T-helper 17 cell (primary cell): Measurements from ENCODE around the gene AKAP7. TPM values are rescaled to one million over a fixed set of nuclear protein-coding genes. Genes with fewer than 3 reads are reported as not detected.
"Not testable (repeated sequence)": the region's sequence is repeated elsewhere in the genome, so short reads cannot be mapped to it uniquely, and the experiment has no call there.

Experiments used
- ATAC-seq: fragments of 150-1000 bp; cut with Tn5 transposase; 2 replicates; pipeline ENCODE4 v1.10.0; 2021; ENCODE audit warnings: mild to moderate bottlenecking, moderate library complexity
- DNase-seq, 3 donors: peaks; one replicate each; pipeline versions ENCODE4 v3.0.0 to v3.0.0-alpha.2; 2020 to 2021
- H3K9me3 ChIP-seq: one replicate; pipeline ENCODE4 v1.7.0; 2013; ENCODE audit warnings: low read length, mild to moderate bottlenecking; ENCODE audit not compliant: control insufficient read depth, poor library complexity, severe bottlenecking
- H3K27ac Mint-ChIP-seq: one replicate; pipeline ENCODE4 v1.8.0; 2022; ENCODE audit warnings: mild to moderate bottlenecking, moderate library complexity, mixed read lengths
- H3K27me3 Mint-ChIP-seq: one replicate; pipeline ENCODE4 v1.8.0; 2022; ENCODE audit warnings: mixed read lengths
- H3K36me3 Mint-ChIP-seq: one replicate; pipeline ENCODE4 v1.8.0; 2022; ENCODE audit warnings: low read depth, mixed read lengths
- H3K4me1 Mint-ChIP-seq: one replicate; pipeline ENCODE4 v1.8.0; 2022; ENCODE audit warnings: mild to moderate bottlenecking, mixed read lengths
- H3K4me3 Mint-ChIP-seq: one replicate; pipeline ENCODE4 v1.8.0; 2022; ENCODE audit warnings: mild to moderate bottlenecking, moderate library complexity, mixed read lengths
- total RNA-seq, 4 donors: library from RNA in 2 of 4; stranded (reverse) in 2 of 4; gene quantifications; one replicate each; pipeline ENCODE4 v1.2.3 and lab custom pipeline; 2022 to 2026

AKAP7 gene
- total RNA-seq, 2 donors from 2014 or later, result 3.9 to 11.6 TPM

DNA sequence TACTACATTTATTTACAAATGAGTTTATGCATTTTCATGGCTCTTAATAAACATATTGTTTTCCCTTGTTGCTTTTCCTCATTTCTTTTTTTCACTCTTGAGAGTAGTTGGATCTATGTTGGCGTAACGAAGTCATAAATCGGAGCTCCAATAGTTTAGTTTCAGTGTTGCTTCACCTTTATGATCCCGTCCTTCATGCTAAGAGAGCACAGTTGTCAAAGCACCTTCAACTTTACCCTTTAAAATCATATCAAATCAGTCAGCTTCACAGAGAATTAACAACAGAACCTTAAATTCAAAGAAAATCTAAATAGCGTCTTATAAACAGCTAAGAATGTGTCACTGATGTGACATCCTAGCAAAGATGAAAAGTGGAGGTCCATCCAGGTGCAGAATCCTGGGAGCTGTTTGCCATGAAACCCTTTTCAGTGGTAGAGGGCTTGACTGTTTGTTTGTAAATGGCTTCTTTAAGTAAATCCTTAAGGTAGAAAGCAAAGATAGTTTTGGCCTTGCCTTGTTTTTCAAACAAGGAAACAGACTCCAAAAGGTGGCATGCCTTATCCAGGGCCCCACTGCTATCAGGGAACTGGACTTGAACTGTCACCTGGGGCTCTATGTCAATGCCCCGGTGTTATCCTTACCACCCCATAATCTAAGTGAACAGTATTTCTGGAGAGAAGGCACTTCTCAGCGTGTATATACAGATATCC lies 148.4 kb downstream of the AKAP7 start:
- Mint-ChIP-seq H3K4me3 (no peak overlapping the region), H3K27ac (peak overlapping the region; percentile 19)

DNA sequence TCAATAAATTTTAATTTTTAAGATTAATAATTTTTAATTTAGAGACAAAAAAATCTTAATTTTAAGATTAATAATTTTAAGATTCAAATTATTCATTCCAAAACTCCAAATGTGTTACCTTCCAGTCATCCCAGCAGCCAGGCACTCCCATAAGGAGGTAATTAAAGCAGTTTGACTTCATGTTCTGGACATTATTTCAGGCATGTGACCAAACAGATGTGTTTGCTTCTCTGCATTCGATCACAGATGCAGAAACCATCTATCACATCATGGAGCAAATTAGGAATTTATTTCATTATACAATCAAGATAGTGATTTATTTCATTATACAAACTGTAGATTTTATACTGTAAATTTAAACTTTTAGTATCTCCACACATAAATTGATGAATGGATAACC lies 150.3 kb downstream of the AKAP7 start:
- Mint-ChIP-seq H3K4me3 (no peak overlapping the region), H3K27ac (no peak overlapping the region), H3K36me3 (peaks cover 3% of the 10 kb centered on the region), H3K4me1 (peaks cover 17% of the 10 kb centered on the region), H3K27me3 (no peaks in the 10 kb centered on the region)
- no peaks in the 10 kb centered on the region for H3K9me3 ChIP-seq
- ATAC-seq (no peak), DNase-seq (no peak)

More for the DNA sequence above, 148.4 kb downstream of the AKAP7 start:
- Mint-ChIP-seq H3K4me1 (peaks cover 20% of the 10 kb centered on the region), H3K27me3 (no peaks in the 10 kb centered on the region), H3K36me3 (peaks cover 3% of the 10 kb centered on the region)
- no peaks in the 10 kb centered on the region for H3K9me3 ChIP-seq
- ATAC-seq, result no peak
- no peak for DNase-seq

DNA sequence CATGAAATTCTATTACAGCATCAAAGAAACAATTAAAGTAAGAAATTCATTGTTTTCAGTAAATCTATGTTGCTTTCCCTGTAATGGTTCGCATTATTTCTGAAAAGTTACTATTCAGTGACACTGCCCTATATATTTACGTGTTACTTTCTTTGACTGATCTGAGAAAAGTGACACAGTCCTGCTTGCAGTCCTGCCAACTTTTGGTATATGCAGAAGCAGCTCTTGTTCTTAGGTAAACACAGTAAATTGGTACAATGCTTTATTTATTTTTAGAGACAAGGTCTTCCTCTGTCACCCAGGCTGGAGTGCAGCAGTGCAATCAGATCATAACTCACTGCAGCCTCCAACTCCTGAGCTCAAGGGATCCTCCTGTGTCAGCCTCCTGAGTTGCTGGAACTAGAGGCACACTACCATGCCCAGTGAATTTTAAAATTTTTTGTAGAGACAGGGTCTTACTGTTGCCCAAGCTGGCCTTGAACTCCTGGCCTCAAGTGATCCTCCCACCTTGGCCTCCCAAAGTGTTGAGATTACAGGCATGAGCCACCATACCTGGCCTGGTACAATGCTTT lies 151.3 kb downstream of the AKAP7 start:
- H3K4me1 Mint-ChIP-seq, result peaks cover 11% of the 10 kb centered on the region

DNA sequence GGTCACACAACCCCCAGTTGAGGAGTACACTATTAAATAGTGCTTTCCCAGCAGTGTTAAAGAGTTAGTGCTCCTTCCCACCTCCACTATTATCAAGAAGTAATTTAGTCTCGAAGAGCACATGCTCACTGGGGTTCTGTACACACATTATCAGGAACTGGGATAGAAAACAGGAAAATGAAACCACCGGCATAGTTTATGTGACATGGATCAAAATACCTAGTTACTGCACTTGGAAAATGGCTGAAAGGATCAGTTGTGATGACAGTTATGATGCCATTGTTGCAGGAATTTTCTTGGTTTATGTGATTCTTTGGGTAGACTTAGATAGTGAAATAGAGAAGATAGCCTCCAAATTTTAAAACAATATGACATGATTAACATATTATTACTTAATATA lies 152.9 kb downstream of the AKAP7 start:
- H3K9me3 ChIP-seq, result no peaks in the 10 kb centered on the region
- H3K27me3 Mint-ChIP-seq, result no peaks in the 10 kb centered on the region
- H3K36me3 Mint-ChIP-seq, result peaks cover 3% of the 10 kb centered on the region
- peaks cover 17% of the 10 kb centered on the region for H3K4me1 Mint-ChIP-seq
- ATAC-seq (no peak), DNase-seq (no peak)
- no peak overlapping the region for H3K4me3 Mint-ChIP-seq
- H3K27ac Mint-ChIP-seq, result no peak overlapping the region

More for the DNA sequence above, 151.3 kb downstream of the AKAP7 start:
- Mint-ChIP-seq H3K27me3 (no peaks in the 10 kb centered on the region), H3K36me3 (peaks cover 3% of the 10 kb centered on the region), H3K4me3 (no peak overlapping the region), H3K27ac (no peak overlapping the region)
- no peak for ATAC-seq
- no peak for DNase-seq
- H3K9me3 ChIP-seq, result no peaks in the 10 kb centered on the region

DNA sequence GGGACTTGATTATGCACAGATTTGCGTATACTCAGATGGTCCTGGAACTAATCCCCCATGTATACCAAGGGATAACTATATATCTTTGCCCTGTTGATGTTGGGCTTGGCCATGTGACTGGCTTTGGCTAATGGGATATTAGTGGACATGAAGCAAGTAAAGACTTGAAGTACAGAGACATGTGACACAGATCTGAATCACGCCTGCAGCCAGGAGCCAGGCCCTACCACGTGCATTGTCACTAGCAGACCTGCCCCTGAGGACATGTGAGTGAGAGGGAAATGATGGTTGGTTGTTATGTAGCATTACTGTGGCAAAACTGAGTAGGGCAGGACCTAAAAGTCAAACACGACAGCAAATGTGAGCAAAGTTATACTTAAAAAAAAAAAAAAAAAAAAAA lies 155.7 kb downstream of the AKAP7 start:
- H3K4me3 Mint-ChIP-seq, result no peak overlapping the region
- no peaks in the 10 kb centered on the region for H3K36me3 Mint-ChIP-seq
- ATAC-seq (no peak), DNase-seq (no peak)
- H3K9me3 ChIP-seq, result no peaks in the 10 kb centered on the region
- H3K27ac Mint-ChIP-seq, result no peak overlapping the region
- no peaks in the 10 kb centered on the region for H3K27me3 Mint-ChIP-seq
- peaks cover 20% of the 10 kb centered on the region for H3K4me1 Mint-ChIP-seq

DNA sequence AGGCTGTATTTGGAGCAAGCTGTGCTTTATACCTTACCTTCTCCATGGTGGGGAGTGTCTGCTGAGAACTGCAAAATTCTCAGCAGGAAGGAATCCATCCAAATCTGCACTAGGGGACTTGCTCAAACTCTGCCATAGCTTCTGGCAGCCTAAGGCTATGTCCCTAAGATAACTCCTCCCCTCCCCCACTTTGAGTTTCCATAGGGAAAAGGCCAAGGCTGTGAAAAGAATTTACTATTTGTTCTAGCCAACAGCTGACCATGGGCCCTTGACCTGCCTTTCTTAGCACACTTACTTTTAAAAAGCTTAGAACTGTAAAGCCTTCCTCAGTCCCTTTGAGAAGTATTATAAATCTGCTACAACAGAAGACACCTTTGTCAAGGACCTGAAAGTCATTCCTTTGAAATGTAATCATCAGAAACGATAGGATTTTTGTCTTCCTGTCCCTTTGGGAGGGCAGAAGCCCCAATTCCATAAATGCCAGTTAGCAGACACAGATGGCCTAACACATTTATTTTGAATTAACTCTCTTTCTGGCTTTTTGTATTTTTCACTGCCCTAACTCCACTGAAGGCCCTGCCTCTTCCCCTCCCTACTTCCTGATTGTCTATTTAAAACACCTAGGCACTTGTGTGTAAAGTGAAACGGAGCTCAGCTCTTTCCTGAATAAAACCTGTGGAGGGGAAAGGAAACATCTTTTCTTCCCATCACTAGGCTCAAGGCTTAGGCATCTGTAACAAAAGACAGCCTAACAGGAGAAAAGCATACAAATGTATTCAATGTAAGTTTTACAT lies 157.1 kb downstream of the AKAP7 start:
- Mint-ChIP-seq H3K4me1 (peaks cover 23% of the 10 kb centered on the region), H3K27ac (peak overlapping the region; percentile 92), H3K4me3 (peak overlapping the region; percentile 51), H3K36me3 (no peaks in the 10 kb centered on the region), H3K27me3 (no peaks in the 10 kb centered on the region)
- H3K9me3 ChIP-seq, result no peaks in the 10 kb centered on the region
- no peak for DNase-seq
- ATAC-seq, result no peak

DNA sequence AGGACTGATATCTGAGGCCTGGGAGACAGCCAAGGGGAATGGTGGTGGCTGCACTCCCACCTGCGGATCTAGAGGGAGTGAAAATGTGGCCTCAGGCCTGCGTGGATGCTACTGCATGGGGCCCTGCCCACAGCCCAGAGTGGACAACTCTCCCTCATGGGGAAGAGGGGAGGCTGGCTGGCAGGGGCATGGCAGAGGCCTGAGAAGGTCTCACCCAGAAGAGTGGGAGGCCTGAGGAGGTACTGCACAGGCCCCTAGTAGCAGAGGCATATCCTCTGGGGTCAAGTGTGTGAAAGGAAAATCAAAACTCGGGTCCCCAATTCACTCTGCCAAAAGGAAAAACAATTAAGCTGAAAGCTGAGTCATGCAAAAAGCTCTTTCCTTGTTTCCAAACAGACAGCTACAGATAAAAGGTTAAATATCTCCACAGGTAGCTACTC lies 158.2 kb downstream of the AKAP7 start:
- no peak overlapping the region for H3K4me3 Mint-ChIP-seq
- no peak for ATAC-seq
- H3K36me3 Mint-ChIP-seq, result no peaks in the 10 kb centered on the region
- peaks cover 24% of the 10 kb centered on the region for H3K4me1 Mint-ChIP-seq
- no peaks in the 10 kb centered on the region for H3K9me3 ChIP-seq
- H3K27ac Mint-ChIP-seq, result peak overlapping the region; percentile 92
- H3K27me3 Mint-ChIP-seq, result no peaks in the 10 kb centered on the region
- DNase-seq, result no peak

DNA sequence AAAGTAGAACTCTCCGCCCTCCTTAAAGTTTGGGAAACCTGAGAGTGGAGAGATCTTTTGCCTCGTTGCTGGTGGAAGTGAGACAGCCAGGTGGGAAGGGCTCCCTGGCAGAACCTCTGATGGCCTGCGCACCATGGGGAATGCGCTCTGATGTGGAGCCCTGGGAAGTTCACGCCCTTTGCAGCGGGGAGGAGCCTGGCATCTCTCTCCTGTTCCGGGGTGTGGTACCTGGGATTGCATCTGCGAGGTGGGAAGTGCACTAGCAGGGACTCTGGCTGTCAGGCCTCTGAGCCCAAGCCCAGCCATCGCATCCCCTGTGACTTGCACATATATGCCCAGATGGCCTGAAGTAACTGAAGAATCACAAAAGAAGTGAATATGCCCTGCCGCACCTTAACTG lies 159.8 kb downstream of the AKAP7 start:
- no peak for DNase-seq
- Mint-ChIP-seq H3K27me3 (no peaks in the 10 kb centered on the region), H3K4me1 (peaks cover 26% of the 10 kb centered on the region), H3K4me3 (no peak overlapping the region), H3K36me3 (no peaks in the 10 kb centered on the region), H3K27ac (peak overlapping the region; percentile 24)
- no peaks in the 10 kb centered on the region for H3K9me3 ChIP-seq
- no peak for ATAC-seq

DNA sequence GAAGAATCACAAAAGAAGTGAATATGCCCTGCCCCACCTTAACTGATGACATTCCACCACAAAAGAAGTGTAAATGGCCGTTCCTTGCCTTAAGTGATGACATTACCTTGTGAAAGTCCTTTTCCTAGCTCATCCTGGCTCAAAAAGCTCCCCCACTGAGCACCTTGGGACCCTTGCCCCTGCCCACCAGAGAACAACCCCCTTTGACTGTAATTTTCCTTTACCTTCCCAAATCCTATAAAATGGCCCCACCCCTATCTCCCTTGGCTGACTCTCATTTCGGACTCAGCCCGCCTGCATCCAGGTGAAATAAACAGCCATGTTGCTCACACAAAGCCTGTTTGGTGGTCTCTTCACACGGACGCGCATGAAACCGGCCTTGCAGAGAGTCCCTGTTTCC lies 165.6 kb downstream of the AKAP7 start:
- H3K9me3 ChIP-seq, H3K27me3 Mint-ChIP-seq, ATAC-seq, DNase-seq, H3K27ac Mint-ChIP-seq, H3K36me3 Mint-ChIP-seq, H3K4me3 Mint-ChIP-seq: not testable (repeated sequence)
- peaks cover 23% of the 10 kb centered on the region for H3K4me1 Mint-ChIP-seq

DNA sequence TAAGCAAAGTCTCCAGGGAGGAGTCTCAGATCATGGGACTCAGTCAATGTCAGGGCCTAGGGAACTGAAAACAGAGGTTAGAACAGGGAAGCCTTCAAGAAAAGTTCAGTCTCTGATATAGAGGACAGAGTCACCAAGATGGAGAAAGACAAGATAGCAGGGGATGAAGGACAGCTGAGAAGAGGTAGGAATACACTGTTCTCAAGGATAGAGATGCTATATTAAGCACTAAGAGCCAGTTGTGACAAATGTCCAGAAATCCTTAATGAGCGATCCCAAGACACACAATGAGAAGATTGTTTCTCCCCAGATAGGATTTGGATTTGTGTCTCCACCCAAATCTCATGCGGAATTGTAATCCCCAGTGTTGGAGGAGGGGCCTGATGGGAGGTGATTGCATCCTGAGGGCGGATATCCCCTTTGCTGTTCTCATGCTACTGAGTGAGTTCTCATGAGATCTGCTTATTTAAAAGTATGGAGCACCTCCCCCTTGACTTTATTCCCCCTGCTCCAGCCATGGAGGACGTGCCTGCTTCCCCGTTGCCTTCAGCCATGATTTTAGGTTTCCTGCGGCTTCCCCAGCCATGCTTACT lies 168.2 kb downstream of the AKAP7 start:
- DNase-seq, result no peak
- H3K27me3 Mint-ChIP-seq, result no peaks in the 10 kb centered on the region
- no peaks in the 10 kb centered on the region for H3K36me3 Mint-ChIP-seq
- ATAC-seq, result no peak
- no peak overlapping the region for H3K4me3 Mint-ChIP-seq
- peaks cover 17% of the 10 kb centered on the region for H3K4me1 Mint-ChIP-seq
- H3K9me3 ChIP-seq, result no peaks in the 10 kb centered on the region
- H3K27ac Mint-ChIP-seq, result peak overlapping the region; percentile 37

DNA sequence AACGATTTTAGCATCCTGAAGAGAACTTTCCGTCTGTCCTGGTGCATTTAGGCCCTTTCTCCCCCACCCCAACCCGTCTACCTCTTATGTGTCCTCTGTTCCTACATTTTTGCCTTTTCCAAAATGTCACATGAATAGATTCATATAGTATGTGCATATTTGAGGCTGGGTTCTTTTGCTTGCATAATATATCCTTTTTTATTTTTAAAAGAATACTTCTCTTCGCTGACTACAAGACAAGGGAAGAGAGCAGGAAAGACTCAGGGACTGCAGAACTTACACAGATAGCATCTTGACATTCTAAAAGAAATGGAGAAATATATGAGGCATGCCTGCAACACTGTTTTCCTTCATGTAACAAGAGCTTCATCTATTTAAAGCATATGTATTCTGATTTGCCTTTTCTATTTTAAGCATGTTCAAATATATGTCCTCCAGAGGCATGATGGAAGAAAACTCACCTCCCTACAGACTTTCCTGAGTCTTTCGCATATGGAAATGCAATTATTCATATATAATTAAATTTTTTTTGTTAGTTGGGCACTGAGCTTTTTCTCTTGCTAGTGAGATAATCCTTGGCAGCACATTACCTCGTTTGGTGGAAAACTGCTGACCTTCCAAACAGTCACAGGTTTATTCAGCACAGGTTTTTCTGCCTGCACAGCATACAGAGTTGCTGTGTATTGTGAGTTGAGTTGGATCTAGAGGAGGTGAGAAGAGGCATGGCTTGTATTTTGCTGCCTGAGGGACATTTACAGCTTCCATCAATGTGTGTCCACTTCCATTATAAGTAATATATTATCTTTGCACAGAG lies 170.0 kb downstream of the AKAP7 start:
- ATAC-seq (no peak), DNase-seq (no peak)
- Mint-ChIP-seq H3K4me3 (no peak overlapping the region), H3K4me1 (peaks cover 15% of the 10 kb centered on the region), H3K36me3 (peaks cover 2% of the 10 kb centered on the region), H3K27ac (no peak overlapping the region), H3K27me3 (no peaks in the 10 kb centered on the region)
- no peaks in the 10 kb centered on the region for H3K9me3 ChIP-seq

DNA sequence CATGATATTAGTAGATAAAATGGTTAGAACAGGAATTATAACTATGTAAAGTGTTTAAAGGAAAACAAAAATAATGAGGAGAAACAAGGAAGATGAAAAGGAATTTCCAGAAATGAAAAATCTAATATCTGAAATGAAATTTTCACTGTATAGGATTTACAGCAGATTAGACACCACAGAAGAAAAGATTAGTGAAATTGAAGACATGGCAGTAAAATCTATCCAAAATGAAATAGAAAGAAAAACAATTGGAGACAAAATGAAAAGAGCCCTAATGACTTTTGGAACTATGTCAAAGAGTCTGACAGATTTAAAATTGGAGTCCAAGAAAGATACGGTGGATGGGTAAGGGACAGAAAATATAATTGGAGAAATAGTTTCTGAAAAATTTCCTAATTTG lies 174.2 kb downstream of the AKAP7 start:
- Mint-ChIP-seq H3K36me3 (peaks cover 2% of the 10 kb centered on the region), H3K27me3 (no peaks in the 10 kb centered on the region), H3K4me1 (no peaks in the 10 kb centered on the region), H3K4me3 (no peak overlapping the region), H3K27ac (no peak overlapping the region)
- DNase-seq, result no peak
- no peaks in the 10 kb centered on the region for H3K9me3 ChIP-seq
- no peak for ATAC-seq
